ENCODE results near the gene TP63.
"Not testable (repeated sequence)": the region's sequence is repeated elsewhere in the genome, so short reads cannot be mapped to it uniquely, and the experiment has no call there.

The TP63 gene

GRCh38 chr3:189631373-189631408 is at the start of gene TP63:
Gene TP63 (plus strand): TSS chr3:189631389. CDS start chr3:189631516, 127 bp downstream.
- no peak for DNase-seq

GRCh38 chr3:189582179-189582578 is 49.0 kb upstream of the TP63 start:
- no peak for DNase-seq

- DNase-seq: no peak
Observed at GRCh38 chr3:189584645-189585044, 46.5 kb upstream of the TP63 start.

- DNase-seq: no peak
Observed at GRCh38 chr3:189586941-189587663, 44.1 kb upstream of the TP63 start.

GRCh38 chr3:189587664-189588040 is 43.5 kb upstream of the TP63 start:
- no peak for DNase-seq

- DNase-seq: no peak
Observed at GRCh38 chr3:189588070-189588469, 43.1 kb upstream of the TP63 start.

GRCh38 chr3:189588475-189589178 is 42.6 kb upstream of the TP63 start:
- DNase-seq: no peak

GRCh38 chr3:189589179-189589569 is 42.0 kb upstream of the TP63 start:
- no peak for DNase-seq

GRCh38 chr3:189590223-189590622 is 41.0 kb upstream of the TP63 start:
- no peak for DNase-seq

GRCh38 chr3:189593581-189593980 is 37.6 kb upstream of the TP63 start:
- no peak for DNase-seq

- not testable (repeated sequence) for DNase-seq
Observed at GRCh38 chr3:189596078-189596979, 34.9 kb upstream of the TP63 start.

- DNase-seq: no peak
Observed at GRCh38 chr3:189597918-189598317, 33.3 kb upstream of the TP63 start.

GRCh38 chr3:189598530-189599225 is 32.5 kb upstream of the TP63 start:
- DNase-seq: no peak

- DNase-seq: no peak
Observed at GRCh38 chr3:189602471-189602870, 28.7 kb upstream of the TP63 start.

- DNase-seq: no peak
Observed at GRCh38 chr3:189605717-189606116, 25.5 kb upstream of the TP63 start.

- DNase-seq: no peak
Observed at GRCh38 chr3:189606774-189607173, 24.4 kb upstream of the TP63 start.

GRCh38 chr3:189612641-189613040 is 18.5 kb upstream of the TP63 start:
- DNase-seq: not testable (repeated sequence)

GRCh38 chr3:189613122-189613521 is 18.1 kb upstream of the TP63 start:
- DNase-seq: no peak

GRCh38 chr3:189621948-189622603 is 9.1 kb upstream of the TP63 start:
- no peak for DNase-seq

- no peak for DNase-seq
Observed at GRCh38 chr3:189622629-189623028, 8.6 kb upstream of the TP63 start.

GRCh38 chr3:189624130-189624529 is 7.1 kb upstream of the TP63 start:
- no peak for DNase-seq

- DNase-seq: no peak
Observed at GRCh38 chr3:189625071-189625470, 6.1 kb upstream of the TP63 start.

GRCh38 chr3:189625572-189625971 is 5.6 kb upstream of the TP63 start:
- DNase-seq: no peak

Measured in activated CD4-positive, alpha-beta T cell treated with anti-CD3 and anti-CD28 coated beads, Interleukin-2, amount 50 U/mL, for 1 hour (primary cell).